ENCODE data around the gene CCDC136.

DNA sequence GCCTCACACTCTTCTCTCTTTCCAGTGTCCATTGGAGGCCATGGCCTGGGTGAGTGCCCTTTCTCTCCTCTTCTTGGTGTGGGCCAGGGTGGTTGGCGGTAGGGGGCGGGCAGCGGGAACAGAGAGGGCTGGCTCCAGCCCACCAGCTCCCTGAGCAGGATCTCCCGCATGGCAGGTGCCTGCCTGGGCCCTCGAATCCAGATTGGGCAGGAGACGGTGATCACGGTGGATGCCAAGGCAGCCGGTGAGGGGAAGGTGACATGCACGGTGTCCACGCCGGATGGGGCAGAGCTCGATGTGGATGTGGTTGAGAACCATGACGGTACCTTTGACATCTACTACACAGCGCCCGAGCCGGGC is 57.4 kb downstream of the CCDC136 start:
- TF ChIP-seq EZH2phosphoT487 (IDR thresholded peaks at IDR 0.05; ENCODE audit: borderline replicate concordance), result no peak
- TF ChIP-seq, protein P1, sequence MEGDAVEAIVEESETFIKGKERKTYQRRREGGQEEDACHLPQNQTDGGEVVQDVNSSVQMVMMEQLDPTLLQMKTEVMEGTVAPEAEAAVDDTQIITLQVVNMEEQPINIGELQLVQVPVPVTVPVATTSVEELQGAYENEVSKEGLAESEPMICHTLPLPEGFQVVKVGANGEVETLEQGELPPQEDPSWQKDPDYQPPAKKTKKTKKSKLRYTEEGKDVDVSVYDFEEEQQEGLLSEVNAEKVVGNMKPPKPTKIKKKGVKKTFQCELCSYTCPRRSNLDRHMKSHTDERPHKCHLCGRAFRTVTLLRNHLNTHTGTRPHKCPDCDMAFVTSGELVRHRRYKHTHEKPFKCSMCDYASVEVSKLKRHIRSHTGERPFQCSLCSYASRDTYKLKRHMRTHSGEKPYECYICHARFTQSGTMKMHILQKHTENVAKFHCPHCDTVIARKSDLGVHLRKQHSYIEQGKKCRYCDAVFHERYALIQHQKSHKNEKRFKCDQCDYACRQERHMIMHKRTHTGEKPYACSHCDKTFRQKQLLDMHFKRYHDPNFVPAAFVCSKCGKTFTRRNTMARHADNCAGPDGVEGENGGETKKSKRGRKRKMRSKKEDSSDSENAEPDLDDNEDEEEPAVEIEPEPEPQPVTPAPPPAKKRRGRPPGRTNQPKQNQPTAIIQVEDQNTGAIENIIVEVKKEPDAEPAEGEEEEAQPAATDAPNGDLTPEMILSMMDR (conservative IDR thresholded peaks at IDR 0.05; ENCODE audit: low read length), result no peak

Data from Loucy (cell line).